Lung (tissue), 12 donors: Measurements from ENCODE around the gene RCOR2. TPM values are rescaled to one million over a fixed set of nuclear protein-coding genes. Genes with fewer than 3 reads are reported as not detected.
A peak's percentile ranks its signal among the peaks of the same experiment; 100 is the strongest.

Experiments
- ATAC-seq: fragments of 200-7000 bp; cut with Tn5 transposase; one replicate; pipeline ENCODE4 v1.9.1; 2020; ENCODE audit warnings: moderate number of reproducible peaks; ENCODE audit not compliant: insufficient read depth, low FRiP score
- DNase-seq, 3 donors: peaks; one replicate each; pipeline ENCODE4 v3.0.0-alpha.2; 2013 to 2017
- H3K27ac ChIP-seq, 2 donors: one replicate each; pipeline ENCODE4 v1.5.1; 2013; ENCODE audit warnings: mild to moderate bottlenecking in 2 of 2, moderate library complexity in 2 of 2, control low read depth in 1 of 2, inconsistent platforms in 1 of 2, low read depth in 1 of 2, low read length in 1 of 2
- H3K27me3 ChIP-seq, 3 donors: one replicate each; pipeline ENCODE4 v1.5.1; 2013; ENCODE audit warnings: low read length in 2 of 3; ENCODE audit not compliant: control insufficient read depth in 3 of 3, insufficient read depth in 3 of 3
- H3K36me3 ChIP-seq, 4 donors: one replicate each; pipeline ENCODE4 v1.5.1; 2013; ENCODE audit warnings: low read length in 4 of 4, mild to moderate bottlenecking in 1 of 4, moderate library complexity in 1 of 4; ENCODE audit not compliant: control insufficient read depth in 4 of 4, insufficient read depth in 4 of 4
- H3K4me1 ChIP-seq, 5 donors: one replicate each; pipeline ENCODE4 v1.5.1; 2013; ENCODE audit warnings: low read length in 5 of 5, mild to moderate bottlenecking in 2 of 5, moderate library complexity in 1 of 5; ENCODE audit not compliant: control insufficient read depth in 5 of 5, insufficient read depth in 5 of 5
- H3K4me3 ChIP-seq: one replicate; pipeline ENCODE4 v1.5.1; 2013; ENCODE audit warnings: mild to moderate bottlenecking, control low read depth, moderate library complexity
- H3K9ac ChIP-seq, 2 donors: one replicate each; pipeline ENCODE4 v1.5.1; 2013; ENCODE audit warnings: low read length in 2 of 2, control low read depth in 1 of 2; ENCODE audit not compliant: insufficient read depth in 1 of 2
- H3K9me3 ChIP-seq, 4 donors: one replicate each; pipeline ENCODE4 v1.5.1; 2013; ENCODE audit warnings: low read length in 3 of 4, mild to moderate bottlenecking in 1 of 4, moderate library complexity in 1 of 4; ENCODE audit not compliant: control insufficient read depth in 4 of 4, insufficient read depth in 3 of 4
- CTCF ChIP-seq: IDR thresholded peaks from 2 replicates; pipeline ENCODE4 v1.5.1; 2012; ENCODE audit warnings: mild to moderate bottlenecking; ENCODE audit errors: control extremely low read depth, extremely low read depth
- WGBS, 2 donors: extraction: QIAGEN DNeasy Blood & Tissue Kit; methylation state at CpG; one replicate each; pipeline ENCODE4 v1.1.7; 2013; 5-methylcytosine and 5-hydroxymethylcytosine counted together
- polyA plus RNA-seq, 2 donors: library from polyadenylated mRNA; stranded (reverse); fragments of 200-250 nt; gene quantifications; one replicate each; pipeline ENCODE4 v1.2.1, GENCODE V29; 2013
- total RNA-seq, 2 donors: library from RNA; depleted of rRNA in 1 of 2; stranded (reverse); fragments of >200 nt in 1 of 2; gene quantifications; one replicate each; pipeline ENCODE4 v1.2.1, GENCODE V29; 2014 to 2021
- donor health status: control.
- donor health status: control.
- donor health status: Bipolar disorder and iron deficiency.
- donor health status: healthy.
- donor health status: DM: yes; HTN: yes; CAD: no.

Gene RCOR2
- total and polyA plus RNA-seq, 4 donors = 0.16 to 1.6 (median 0.87) TPM

DNA sequence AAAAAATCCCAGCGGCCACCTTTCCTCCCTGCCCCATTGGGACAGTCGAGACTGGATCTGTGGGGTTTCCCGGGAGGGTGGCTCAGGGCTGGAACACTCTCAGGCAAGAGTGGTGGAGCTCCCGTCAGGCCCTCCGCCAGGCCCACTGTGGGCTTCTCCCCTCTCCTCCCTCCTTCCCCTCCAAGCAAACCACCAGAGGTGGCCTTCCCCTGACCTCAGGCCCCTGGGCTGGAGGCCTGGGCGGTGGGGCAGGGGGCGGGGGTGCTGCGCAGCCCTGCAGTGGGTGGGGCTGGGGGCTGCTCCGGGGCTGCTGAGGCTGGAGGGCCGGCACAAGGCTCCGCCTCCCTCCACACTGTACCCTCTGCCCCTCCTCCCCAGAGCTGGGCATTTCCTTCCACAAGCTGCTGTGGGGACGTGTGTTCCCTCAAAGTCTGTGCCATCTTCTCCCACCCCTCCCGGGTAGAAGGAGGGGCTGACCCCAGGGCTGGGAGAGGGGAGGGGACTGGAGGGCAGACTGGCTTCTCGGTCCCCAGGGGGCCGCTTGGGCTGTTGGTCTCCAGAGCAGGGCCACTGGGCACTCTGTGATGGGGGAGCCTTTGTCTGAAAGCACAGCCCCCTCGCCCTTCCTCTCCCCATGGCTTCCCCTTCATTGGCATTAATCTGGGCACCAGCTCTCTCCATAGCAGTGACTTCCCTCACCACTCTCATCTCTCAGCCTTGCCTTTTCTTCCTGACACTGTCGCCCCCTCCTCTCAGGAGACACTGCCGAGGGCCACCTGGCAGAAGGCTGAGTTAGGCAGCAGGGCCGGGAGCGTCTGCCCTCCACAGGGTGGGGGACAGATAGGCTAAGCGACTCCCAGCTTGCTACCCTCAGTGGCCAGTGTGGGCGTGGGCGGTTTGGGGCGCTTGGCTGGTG, 7.1 kb downstream of the RCOR2 start:
- Histone ChIP-seq H3K27ac (no peak overlapping the region), H3K4me1 (peaks cover 0 to 33% (median 7%) of the 10 kb centered on the region in 5 donors), H3K9ac (no peak overlapping the region), H3K9me3 (no peaks in the 10 kb centered on the region), H3K36me3 (peaks cover 0 to 50% (median 14%) of the 10 kb centered on the region in 4 donors), H3K27me3 (no peaks in the 10 kb centered on the region), H3K4me3 (no peak overlapping the region)
- WGBS, 2 donors = 52 to 71% methylated on average over 19 to 24 of the region's 24 CpGs
- no peak for ATAC-seq
- DNase-seq = peak; percentile 72 to 80 (median 74)
- TF ChIP-seq CTCF = no peak

DNA sequence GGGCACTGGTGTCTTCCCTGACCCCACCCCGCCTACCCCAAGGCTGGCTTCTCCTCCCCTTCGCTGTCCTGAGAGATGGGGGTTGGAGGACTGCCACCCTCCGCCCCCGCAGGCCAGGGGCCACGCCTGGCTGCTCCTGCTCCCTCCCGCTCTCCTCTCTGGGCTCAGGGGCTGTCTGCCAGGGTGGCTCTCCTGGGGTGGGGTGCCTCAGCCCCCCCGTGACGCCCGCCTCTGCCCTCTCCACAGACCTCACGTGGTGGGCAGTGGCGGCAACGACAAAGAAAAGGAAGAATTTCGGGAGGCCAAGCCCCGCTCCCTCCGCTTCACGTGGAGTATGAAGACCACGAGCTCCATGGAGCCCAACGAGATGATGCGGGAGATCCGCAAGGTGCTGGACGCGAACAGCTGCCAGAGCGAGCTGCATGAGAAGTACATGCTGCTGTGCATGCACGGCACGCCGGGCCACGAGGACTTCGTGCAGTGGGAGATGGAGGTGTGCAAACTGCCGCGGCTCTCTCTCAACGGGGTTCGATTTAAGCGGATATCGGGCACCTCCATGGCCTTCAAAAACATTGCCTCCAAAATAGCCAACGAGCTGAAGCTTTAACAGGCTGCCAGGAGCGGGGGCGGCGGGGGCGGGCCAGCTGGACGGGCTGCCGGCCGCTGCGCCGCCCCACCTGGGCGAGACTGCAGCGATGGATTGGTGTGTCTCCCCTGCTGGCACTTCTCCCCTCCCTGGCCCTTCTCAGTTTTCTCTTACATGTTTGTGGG, 8.1 kb downstream of the RCOR2 start:
- no peak overlapping the region for H3K4me3 ChIP-seq
- peaks cover 5 to 61% (median 17%) of the 10 kb centered on the region in 4 donors for H3K36me3 ChIP-seq
- TF ChIP-seq CTCF = no peak
- WGBS, 2 donors = 87% methylated on average over 46 of the region's 46 CpGs
- DNase-seq (peak in 1 of 3 donors; percentile 35), ATAC-seq (no peak)
- H3K9ac ChIP-seq = no peak overlapping the region
- no peak overlapping the region for H3K27ac ChIP-seq
- H3K4me1 ChIP-seq = peaks cover 0 to 32% (median 7%) of the 10 kb centered on the region in 5 donors
- no peaks in the 10 kb centered on the region for H3K27me3 ChIP-seq
- no peaks in the 10 kb centered on the region for H3K9me3 ChIP-seq

DNA sequence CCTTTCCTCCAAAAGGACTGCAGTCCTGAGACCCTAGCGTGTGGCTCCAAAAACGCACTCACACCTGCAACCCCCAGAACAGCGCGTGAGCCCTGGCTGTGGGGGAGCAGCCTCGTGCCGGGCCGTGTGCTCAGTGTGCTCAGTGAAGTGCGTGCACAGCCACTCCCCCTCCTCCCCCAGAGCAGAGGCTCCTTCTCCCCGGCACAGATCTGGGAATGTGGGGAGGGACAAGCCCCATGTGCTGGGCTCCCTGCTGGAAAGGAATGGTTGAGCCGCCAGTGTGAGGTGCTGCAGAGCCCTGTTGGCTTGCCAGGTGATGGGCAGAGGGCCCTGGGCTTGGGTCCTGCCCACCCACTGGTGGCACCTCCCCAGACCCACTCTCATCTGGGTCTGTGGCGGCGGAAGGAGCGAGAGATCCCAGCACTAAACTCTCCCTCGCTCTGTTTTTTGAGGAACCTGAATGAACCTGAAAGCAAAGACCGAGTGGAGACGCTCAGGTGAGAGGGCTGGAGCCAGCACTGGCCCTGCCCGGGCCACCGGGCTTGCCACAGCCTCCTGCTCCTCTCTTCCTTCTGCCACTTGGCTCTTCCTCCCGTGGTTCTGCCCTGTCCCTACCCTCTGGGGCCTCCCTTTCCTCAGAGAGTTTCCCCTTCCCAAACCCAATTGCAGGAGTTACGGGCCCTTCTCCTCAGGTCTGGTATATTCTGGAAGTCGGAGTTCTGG, 9.0 kb downstream of the RCOR2 start:
- no peak overlapping the region for H3K27ac ChIP-seq

More for the DNA sequence above, 9.0 kb downstream of the RCOR2 start:
- WGBS, 2 donors = 88% methylated on average over 20 to 21 of the region's 21 CpGs
- DNase-seq (peak in 1 of 3 donors; percentile 26), ATAC-seq (no peak)
- Histone ChIP-seq H3K27me3 (no peaks in the 10 kb centered on the region), H3K4me1 (peaks cover 0 to 32% (median 7%) of the 10 kb centered on the region in 5 donors), H3K4me3 (no peak overlapping the region), H3K9me3 (no peaks in the 10 kb centered on the region), H3K9ac (no peak overlapping the region), H3K36me3 (peaks cover 12 to 69% (median 20%) of the 10 kb centered on the region in 4 donors)
- no peak for TF ChIP-seq CTCF
